NCI-H146 (cell line): ENCODE results near the gene TBL1Y.
"Not testable (repeated sequence)": the region's sequence is repeated elsewhere in the genome, so short reads cannot be mapped to it uniquely, and the experiment has no call there.

ENCODE experiments used
- DNase-seq: peaks from one replicate; lab custom pipeline; 2025; lab: John Stamatoyannopoulos, UW

Gene TBL1Y

DNA sequence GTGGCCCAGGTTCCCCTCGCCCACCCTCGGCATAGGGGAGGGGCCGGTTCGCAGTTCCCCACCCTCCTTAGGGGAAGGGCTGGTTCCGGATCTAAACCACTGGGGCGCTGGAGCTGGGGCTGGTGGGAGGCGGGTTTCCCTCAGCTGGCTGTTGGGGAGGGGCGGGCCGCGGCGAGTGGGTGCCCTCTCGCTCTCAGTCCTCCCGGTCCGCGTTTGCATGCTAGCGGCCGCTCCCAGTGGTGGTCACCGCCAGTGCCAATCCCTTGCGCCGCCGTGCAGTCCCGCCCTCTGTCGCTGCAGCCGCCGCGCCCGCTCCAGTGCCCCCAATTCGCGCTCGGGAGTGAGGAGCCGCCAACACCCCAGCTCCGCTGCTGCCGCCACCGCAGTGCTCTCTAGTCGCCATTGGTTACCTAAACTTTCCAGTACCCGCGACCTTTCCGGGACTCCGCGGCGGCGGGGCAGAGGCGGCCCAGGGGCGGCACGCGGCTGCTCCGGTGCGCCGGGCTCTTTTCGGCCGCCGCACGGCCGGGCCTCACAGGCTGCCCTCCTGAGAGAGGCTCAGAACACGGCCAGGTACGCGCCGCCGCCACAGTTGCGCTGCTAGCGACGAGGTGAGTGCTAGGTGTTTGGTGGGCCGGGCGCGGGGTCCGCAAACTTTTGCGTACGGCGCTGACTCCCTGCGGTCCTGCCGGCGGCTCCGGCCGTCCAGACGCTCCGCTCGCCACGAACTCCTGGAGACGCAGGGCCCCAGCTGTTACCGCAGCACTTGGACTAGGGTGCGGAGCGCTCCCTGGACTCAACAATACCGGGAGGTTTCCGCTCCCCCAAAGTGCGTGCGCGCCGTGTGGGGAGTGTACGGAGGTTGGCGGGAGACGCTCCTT lies at the start of gene TBL1Y:
TBL1Y (plus strand) TSS at position 326 of the 881 bp plus-strand sequence. CDS start 114,388 bp downstream, outside the sequence.
- no peak for DNase-seq

DNA sequence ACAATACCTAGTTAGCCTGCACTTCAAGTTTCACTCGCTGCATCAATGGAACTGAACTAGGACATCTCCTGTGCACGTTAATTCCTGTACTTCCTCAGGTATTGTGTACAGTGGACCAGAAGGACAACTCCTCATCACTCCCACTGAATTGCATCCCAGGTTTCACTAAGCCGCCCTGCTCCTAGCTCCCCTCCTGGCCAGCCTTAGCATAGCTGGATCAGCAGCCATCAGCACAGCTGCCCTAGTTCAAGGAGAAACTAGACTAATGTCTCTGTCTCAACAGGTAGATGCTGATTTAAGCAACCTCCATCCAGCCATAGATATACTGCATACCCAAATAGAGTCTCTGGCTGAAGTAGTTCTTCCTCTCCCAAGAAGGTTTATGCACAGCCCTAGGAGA lies 16.0 kb upstream of the TBL1Y start:
- no peak for DNase-seq

DNA sequence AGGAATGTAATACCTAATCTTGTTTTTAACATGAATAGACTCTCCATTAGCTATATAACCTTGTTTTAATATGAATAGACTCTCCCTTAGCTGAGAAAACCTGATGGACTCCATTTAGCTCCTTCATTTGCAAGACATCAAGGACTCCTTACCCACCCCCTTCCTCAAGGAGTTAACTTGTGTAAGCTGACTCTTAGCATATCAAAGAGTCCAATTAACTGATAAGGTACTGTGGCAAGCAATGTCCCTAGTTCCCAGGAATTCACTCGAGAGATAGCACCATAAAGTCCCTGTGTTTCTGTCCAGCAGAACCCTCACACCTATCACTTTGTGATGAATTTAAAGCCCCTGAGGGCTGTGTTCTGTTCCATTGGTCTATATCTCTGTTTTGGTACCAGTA lies 15.3 kb upstream of the TBL1Y start:
- DNase-seq = no peak

DNA sequence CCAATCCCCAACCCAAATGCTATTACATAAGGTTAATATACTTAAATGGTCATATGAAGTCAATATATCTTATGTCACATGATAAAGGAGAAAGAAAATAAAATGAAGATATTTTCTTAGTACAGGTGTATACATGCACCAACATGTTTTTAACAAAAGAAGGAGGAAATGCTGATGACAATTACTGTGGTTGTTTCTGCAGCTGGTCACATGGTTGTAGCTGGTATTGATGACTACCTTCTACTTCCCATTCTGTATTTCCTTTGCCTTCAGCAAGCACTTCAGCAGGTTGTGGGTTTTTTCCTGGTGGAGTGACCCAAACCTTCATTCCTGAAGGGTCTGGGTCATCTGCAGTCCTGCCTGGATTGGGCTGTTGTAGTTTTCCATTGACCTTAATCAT lies 8.4 kb upstream of the TBL1Y start:
- not testable (repeated sequence) for DNase-seq

DNA sequence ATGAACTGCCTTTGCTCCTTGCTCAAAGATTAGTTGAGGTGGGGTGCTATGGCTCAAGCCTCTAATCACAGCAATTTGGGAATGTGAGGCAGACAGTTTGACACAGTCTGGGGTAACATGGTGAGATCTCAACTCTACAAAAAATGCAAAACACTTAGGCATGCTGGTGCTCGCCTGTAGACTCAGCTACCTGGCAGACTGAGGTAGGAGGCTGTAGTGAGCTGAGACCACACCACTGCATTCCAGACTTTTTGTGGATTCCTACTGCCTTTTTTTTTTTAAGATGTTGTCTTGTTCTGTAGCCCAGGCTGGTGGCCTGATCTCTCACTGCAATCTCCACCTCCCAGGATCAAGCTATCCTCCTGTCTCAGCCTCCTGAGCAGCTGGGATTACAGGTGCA lies 2.9 kb upstream of the TBL1Y start:
- no peak for DNase-seq

DNA sequence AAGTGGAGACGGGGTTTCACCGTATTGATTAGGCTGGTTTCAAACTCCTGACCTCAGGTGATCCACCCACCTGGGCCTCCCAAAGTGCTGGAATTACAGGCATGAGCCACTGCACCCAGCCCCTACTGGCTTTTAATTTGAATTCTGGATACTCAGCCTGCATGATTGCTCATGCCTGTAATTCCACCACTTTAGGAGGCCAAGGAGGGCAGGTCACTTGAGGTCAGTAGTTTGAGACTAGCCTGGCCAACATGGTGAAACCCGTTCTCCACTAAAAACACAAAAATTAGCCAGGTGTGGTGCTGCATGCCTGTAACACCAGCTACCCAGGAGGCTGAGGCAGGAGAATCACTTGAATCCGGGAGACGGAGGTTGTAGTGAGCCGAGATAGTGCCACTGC lies 2.5 kb upstream of the TBL1Y start:
- DNase-seq = not testable (repeated sequence)

DNA sequence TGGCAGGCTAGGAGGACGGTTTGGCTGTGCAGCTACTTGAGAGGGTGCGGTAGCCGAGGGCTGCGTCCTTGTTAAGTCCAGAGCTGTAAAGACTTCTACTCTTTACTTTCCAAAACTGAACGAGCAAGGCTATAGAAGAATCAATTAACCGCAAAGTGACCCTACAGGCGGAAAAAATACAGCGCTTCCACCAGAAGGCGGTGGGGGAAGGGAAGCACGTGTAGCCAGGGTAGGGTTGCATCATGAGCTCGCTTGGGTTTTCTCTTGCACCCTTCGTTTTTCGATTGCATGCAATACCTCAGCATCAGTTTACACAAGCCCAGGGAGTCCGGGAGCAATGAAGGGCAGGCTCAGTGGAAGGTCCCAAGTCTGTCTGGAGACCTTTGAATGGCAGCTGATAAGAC lies 1.4 kb upstream of the TBL1Y start:
- no peak for DNase-seq

DNA sequence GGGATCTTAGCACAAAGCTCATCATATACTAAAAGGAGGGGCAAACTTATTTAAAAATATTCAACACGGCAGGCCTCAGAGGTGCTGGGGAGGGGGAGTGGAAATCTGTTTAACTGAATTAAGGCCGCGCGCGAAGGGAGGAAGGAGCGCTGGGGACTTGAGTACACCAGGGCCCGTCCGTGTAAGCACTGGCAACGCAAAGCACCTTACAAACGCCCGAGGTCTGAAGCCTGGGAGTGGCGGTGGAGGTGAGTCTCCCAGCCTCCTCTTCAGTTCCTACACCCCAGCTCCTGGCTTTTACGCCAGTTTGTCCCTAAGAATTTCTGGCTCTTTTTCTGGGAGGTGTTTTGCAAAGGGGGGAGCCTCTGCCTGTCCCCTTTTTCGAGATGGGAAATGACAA lies 641 bp upstream of the TBL1Y start:
- DNase-seq = no peak

DNA sequence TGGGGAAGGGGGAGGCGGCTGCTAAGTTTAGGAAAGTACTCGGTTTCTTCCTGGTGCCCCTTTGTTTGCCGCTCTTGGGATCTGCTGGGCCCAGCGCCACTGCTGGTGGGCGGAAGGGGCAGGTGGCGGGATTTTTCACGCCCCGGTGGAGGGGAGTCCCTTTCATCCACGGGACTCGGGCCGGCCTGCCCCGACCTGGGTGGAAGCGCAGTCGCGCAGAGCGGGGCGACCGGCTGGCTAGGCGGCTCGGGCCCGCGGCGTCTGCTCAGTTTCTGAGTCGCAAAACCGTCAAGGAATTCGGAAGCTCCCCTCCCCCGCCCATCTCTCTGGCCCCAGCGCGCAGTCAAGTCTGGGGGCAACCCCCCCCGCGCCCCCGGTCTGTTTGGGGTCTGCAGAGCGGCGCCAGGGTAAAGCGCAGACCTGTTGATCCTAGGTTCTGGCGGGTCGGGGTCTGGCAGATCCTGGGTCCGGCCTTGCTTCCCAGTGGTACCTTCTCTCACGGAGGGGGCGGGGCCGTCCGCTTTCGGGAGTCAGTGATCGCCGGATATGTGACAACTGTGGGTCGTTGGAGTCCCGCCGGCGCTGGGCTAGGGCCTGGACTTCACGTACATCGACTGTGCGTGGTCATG lies 870 bp downstream of the TBL1Y start, which contains the start of gene AMELY:
AMELY (minus strand) TSS at position 500 of the 629 bp plus-strand sequence. CDS start 39,144 bp downstream, outside the sequence.
- DNase-seq = no peak

DNA sequence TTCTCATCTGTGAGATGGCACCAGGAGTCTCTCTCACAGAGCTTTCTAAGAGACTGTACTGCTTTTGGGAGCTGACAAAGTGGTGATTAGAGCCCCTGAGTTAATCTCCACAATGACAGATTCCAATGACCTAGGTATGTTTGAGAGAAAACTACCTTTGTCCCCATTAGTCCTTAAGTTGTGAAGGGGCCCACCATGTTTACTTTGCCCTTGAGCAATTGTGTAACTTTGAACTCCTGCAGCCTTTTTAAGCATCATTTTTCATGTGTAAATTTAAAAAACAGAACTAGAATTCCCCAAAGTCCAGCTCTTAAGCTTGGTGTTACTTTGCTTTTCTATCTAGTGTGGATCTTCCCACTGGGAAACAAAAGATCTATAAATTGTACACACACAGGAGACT lies 2.9 kb downstream of the TBL1Y start:
- DNase-seq = no peak

DNA sequence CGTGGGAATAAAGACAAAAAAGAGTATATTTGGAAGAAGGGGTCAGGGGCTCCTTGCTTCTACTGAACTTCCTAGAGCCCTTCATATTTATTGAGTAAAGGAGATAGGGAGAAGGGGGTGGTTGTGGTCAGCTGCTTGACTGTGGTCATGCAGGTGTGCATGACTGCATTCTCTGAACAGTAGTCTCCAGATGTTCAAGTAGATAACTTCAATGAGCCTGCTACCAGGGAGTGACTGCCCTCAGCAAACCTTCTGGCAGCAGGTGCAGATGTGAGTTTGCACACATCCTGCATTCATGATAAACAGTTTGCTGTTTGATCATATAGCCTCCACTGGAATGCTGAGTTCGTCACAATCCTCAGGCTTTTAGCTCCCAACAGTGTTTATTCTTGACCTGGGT lies 10.6 kb downstream of the TBL1Y start:
- no peak for DNase-seq

DNA sequence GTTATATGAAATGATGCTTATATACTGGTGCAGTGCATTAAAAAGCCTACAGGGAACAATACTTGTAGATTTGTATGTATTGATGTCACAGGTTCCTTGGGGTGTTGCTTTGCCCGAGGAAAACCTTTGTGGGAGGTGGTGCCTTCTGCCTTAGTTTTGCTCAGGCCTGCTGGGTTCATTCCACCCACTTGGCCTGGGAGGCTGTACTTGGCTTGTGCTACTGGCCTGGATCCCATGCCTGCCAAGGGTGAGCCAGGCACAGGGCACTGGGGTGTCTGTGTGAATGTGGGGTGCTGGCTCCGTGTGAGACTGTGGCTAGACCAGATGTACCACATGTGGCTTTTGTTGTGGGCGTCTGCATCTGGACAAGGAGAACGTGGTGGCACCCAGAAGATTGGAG lies 17.8 kb downstream of the TBL1Y start:
- no peak for DNase-seq

DNA sequence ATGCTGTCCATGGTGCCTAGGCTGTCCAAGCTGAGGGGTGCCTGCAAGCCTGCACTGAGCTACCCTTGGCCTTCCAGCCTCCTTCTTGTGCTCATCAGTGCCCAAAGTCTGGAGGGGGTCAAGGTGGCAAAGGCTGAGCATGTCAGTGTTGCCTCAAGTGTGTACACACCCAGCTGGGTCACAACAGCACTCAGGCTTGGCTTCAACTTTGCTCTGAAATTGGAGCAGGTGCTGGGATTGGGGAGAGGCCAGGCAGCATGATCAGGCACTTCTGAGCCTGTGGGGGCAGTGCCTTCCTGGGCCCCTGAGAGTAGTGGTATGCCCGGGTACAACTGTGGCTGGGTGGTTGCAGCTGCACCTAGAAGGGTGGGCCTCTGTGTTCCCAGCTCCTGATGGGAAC lies 18.7 kb downstream of the TBL1Y start:
- DNase-seq = no peak

DNA sequence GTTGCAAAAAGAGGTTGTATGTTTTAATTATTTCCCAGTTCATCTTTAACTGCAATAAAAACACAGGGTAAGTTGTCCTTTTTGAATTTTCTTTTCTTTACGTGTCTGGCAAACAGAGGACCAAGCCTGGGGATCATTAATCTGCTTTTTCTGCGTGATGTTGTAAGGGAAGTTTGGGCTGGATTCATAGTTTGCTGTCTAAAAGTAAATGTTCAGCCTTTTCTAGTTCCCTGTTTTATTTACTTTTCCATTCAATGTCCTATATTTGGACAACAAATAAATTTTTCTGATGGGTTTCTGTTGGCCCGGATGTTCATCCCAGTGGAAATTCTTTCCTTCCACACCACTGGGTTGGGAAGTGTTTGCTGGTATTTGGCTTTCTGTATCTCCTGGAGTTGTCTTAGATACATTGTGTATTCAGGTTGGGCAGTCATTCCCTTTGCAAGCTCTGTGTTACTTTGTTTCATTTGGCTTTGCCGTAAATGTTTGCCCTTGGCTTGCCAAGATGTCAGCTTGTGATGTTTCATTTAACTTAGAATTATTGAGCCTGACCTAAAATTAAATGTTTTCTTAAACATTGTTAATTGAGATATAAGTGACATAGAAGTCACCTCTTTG lies 21.4 kb downstream of the TBL1Y start:
- no peak for DNase-seq

DNA sequence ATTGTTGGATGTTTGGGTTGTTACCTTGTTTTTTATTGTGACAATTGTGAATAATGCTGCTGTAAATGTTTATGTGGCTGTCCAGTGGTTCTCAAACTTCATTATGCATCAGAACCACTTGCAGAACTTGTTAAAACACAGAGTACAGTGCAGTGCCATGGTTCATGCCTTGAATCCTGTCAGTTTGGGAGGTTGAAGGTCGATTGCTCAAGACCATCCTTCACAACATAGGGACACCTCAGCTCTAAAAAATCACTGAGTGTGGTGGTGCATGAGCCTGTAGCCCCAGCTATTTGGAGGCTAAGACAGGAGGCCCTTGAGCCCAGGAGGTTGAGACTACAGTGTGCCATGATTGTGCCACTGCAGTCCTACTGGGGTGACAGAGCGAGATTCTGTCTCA lies 25.0 kb downstream of the TBL1Y start:
- no peak for DNase-seq

DNA sequence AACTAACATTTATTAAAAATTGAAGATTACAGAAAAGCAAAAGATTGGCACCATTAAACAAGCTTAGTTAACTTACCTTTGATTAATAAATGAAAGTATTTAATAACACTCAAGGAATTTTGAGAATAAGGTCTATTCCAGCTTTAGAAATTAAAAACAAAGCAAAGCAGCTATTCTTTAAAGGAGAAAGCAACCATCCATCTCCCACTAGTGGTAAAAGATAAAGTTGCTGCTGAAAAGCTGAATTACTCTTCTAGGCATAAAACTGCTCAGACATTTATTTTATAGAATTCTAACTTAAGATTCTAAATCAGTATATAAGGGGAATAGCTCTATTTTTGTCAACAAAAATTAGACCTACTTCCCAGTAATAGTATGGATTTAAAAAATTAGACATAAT lies 37.2 kb downstream of the TBL1Y start:
- DNase-seq = no peak

DNA sequence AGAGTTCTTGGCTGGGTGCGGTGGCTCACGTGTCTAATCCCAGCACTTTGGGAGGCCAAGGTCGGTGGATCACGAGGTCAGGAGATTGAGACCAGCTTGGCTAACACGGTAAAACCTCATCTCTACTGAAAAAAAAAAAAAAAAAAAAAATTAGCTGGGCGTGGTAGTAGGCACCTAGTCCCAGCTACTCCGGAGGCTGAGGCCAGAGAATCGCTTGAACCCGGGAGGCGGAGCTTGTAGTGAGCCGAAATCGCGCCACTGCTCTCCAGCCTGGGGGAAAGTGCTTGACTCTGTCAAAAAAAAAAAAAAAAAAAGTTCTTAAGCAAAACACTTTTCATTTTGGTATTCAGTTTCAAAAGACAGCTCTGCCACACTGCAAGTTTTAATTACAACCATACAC lies 37.9 kb downstream of the TBL1Y start:
- DNase-seq = no peak

DNA sequence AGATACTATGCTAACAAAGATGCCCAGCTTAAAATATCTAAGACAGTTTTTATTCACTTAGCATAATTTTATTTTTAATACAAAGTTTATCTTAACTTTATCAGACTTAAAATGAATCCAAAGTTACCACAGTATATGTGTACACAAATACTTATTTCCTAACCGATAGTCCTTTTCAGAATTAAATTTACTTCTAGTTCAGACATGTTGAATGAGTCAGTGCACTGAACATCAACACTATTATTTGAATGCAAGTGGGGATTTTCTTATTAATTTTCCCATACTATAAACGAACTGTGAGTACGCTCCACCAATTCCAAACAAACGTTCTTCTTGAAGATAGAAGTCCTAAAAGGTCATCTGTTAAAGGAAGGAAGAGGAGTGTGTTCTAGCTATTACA lies 39.5 kb downstream of the TBL1Y start:
- DNase-seq = no peak

DNA sequence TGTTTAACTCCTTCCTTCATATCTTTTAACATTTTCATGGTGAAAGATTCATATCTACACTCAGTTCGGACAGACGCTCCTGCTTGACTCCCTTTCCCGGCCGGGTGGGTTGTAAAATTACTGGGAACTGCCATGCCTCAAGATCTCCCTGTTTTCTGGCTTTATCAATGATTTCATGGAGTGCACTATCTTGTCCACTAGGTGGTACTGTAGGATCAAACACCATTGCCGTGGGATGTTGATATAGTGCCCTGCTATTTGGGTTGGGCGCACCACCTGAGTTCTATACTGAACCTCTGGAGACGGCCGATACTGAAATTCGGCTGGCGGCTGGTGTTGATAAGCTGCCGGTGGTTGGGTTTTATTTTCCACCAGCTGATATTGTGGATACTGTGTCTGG lies 54.2 kb downstream of the TBL1Y start:
- no peak for DNase-seq

DNA sequence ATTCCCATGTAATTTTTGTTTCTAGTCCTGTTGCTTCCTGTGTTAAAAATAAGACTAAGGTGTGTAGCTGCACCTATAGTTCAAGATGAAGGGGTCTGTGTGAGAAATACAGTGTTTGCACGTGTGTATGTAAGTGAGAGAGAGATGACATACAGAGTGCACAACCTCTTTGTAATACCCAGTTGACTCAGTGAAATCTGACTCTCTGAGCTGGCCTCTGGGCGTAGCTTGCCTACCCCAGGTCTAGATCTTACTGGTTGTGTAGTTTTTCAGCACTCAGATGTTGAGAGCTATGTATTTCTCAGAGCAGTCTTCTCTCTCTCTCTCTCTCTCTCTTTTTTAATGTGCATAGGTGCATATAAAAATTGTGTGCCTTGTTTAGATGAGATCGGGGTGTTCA lies 56.0 kb downstream of the TBL1Y start:
- no peak for DNase-seq

DNA sequence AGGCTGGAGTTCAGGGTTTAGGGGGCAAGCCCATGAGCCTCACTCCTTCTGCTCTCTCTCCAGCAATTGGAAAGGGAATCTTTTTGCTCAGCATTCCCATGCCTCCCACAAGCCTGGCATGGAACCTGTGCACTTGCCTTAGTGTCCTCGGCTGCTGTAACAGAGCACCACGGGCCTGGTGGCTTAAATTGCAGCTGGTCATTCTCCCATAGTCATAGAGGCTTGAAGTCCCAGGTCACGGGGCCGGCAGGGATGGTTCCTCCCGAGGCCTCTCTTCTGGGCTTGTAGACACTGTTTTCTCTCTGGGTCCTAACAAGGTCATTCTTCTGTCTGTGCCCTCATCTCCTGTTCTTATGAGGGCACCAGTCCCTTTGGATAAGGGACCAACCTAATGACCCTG lies 57.2 kb downstream of the TBL1Y start:
- no peak for DNase-seq

DNA sequence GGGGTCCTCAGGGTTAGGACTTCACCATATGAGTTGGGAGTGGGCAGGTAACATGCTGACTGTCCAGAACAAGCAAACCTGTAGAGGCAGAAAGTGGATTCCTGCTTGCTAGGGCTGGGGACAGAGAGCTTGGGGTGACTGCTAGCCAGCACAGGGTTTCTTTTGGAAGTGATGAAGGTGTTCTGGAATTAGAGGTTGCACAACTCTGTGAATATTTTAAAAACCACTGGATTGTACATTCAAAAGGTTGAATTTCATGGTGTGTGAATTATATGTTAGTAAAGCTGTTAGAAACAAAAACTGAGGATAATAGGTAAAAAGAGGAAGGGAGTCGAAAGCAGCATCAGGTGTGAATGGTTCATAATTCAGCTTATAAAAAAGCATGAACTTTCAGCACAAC lies 57.7 kb downstream of the TBL1Y start:
- DNase-seq = no peak

DNA sequence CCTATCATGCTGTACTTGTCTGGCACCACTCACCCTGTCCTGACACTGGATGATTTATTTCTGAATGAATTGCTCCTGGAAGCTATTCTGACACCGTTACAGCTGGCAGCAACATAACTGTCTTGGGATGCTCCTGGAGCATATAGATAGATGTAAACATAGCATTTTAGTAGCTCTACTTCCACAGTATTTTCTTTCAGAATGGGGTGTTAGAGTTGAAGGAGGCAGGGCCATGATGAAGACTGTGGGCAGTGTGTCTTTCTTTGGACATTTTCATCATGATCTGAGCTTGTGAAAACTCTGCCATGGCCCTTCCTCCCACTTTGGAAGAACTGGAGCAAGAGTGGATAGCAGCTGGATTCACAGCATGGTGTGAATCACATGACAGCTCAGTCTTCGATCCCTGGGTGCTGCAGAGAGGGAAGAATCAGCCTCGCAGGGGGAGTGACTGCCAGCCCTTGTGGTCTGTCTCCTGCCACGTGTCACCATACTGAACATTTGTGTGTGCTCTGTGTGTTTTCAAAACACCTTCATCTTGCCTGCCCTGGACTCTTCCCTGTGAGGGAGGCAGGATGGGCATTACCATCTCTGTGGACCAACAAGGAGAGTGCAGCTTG lies 61.9 kb downstream of the TBL1Y start:
- DNase-seq = no peak
